HFFc6 (cell line): ENCODE measurements around the gene EYA4. TPM values are rescaled to one million over a fixed set of nuclear protein-coding genes. Genes with fewer than 3 reads are reported as not detected.
"Not testable (repeated sequence)": the region's sequence is repeated elsewhere in the genome, so short reads cannot be mapped to it uniquely, and the experiment has no call there.

Source experiments
- DNase-seq: peaks from one replicate; pipeline ENCODE4 v3.0.0-alpha.2; 2018
- H3K27ac Mint-ChIP-seq: 2 replicates; pipeline ENCODE4 v1.8.0; 2020; ENCODE audit warnings: mild to moderate bottlenecking, mixed read lengths
- H3K27me3 Mint-ChIP-seq: 2 replicates; pipeline ENCODE4 v1.8.0; 2021; ENCODE audit warnings: mild to moderate bottlenecking, moderate library complexity, mixed read lengths; ENCODE audit not compliant: insufficient read depth
- H3K36me3 Mint-ChIP-seq: 2 replicates; pipeline ENCODE4 v1.8.0; 2021; ENCODE audit warnings: low read depth, mixed read lengths
- H3K4me1 Mint-ChIP-seq: 2 replicates; pipeline ENCODE4 v1.8.0; 2020; ENCODE audit warnings: low read depth, mixed read lengths
- H3K4me3 Mint-ChIP-seq: 2 replicates; pipeline ENCODE4 v1.8.0; 2020; ENCODE audit warnings: mild to moderate bottlenecking, moderate library complexity, mixed read lengths
- H3K9me3 Mint-ChIP-seq: 2 replicates; pipeline ENCODE4 v1.8.0; 2020; ENCODE audit warnings: mild to moderate bottlenecking, mixed read lengths
- CTCF ChIP-seq: fragments of 200-600 bp; sonication (generic); IDR thresholded peaks from 2 replicates; pipeline ENCODE4 v1.5.0; 2021; ENCODE audit warnings: antibody characterized with exemption, mild to moderate bottlenecking
- total RNA-seq, 6 experiments: library from RNA; stranded (reverse); fragmentation: NEBNext Ultra II Directional; extraction: Animal tissue kit (Norgen Biotek cat#: 25700); gene quantifications; 2 replicates in 1 of 6; 3 replicates in 5 of 6; pipeline ENCODE4 v1.2.3, GENCODE V29; 2021

The EYA4 gene
- total RNA-seq, 6 experiments from 2014 or later = not detected

DNA sequence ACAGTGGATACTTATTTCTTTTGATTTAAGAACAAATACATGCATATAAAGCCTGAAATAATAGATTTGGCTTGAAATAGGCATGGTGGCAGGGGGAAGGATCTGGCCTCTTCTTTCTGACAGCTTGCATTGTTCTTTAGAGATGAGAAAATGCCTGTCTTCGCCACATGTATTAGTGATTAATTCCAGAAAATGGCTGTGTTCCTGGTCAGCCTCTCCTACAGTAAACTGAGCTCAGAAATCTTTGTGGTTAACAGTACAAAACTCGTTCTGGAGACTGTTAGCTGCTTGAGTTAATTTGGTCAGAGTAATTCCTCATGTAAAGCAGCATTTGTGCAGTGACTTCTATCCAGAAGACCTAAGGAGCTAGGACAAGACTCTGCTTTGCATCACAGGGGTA is 151.5 kb downstream of the EYA4 start:
- Mint-ChIP-seq H3K27ac (no peak overlapping the region), H3K36me3 (no peaks in the 10 kb centered on the region), H3K9me3 (no peaks in the 10 kb centered on the region; the same call in 1 of the 2 replicates), H3K4me1 (no peaks in the 10 kb centered on the region), H3K4me3 (no peak overlapping the region), H3K27me3 (peaks cover 3% of the 10 kb centered on the region)
- no peak for TF ChIP-seq CTCF
- DNase-seq = no peak

DNA sequence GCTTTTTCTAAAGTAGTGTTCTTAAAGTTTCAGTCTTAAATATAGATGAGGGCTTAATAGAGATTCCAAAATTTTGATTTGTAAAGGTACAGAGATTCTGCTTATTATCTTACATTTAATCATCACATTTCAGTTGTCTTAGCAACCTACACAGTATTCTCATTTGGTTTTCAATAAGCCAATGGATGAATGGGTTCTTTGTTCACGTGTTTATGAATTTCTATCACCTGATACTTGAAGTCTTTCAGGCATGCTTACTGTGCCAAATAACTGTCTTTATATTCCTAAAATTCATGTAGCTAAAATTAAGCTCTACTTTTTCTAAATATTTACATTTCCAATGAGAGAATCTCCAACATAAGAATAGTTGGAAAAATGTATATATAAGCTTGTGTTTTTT is 152.7 kb downstream of the EYA4 start:
- no peak for TF ChIP-seq CTCF
- Mint-ChIP-seq H3K4me3 (no peak overlapping the region), H3K27me3 (peaks cover 3% of the 10 kb centered on the region), H3K36me3 (no peaks in the 10 kb centered on the region), H3K27ac (no peak overlapping the region), H3K9me3 (no peaks in the 10 kb centered on the region; the same call in 1 of the 2 replicates), H3K4me1 (no peaks in the 10 kb centered on the region)
- no peak for DNase-seq

GRCh38 chr6:133394630-133395029 is 153.5 kb downstream of the EYA4 start:
- no peak for DNase-seq
- H3K27ac Mint-ChIP-seq = no peak overlapping the region
- H3K4me1 Mint-ChIP-seq = no peaks in the 10 kb centered on the region
- no peak overlapping the region for H3K4me3 Mint-ChIP-seq
- H3K36me3 Mint-ChIP-seq = no peaks in the 10 kb centered on the region
- peaks cover 3% of the 10 kb centered on the region for H3K27me3 Mint-ChIP-seq
- no peak for TF ChIP-seq CTCF
- H3K9me3 Mint-ChIP-seq = no peaks in the 10 kb centered on the region; the same call in 1 of the 2 replicates

DNA sequence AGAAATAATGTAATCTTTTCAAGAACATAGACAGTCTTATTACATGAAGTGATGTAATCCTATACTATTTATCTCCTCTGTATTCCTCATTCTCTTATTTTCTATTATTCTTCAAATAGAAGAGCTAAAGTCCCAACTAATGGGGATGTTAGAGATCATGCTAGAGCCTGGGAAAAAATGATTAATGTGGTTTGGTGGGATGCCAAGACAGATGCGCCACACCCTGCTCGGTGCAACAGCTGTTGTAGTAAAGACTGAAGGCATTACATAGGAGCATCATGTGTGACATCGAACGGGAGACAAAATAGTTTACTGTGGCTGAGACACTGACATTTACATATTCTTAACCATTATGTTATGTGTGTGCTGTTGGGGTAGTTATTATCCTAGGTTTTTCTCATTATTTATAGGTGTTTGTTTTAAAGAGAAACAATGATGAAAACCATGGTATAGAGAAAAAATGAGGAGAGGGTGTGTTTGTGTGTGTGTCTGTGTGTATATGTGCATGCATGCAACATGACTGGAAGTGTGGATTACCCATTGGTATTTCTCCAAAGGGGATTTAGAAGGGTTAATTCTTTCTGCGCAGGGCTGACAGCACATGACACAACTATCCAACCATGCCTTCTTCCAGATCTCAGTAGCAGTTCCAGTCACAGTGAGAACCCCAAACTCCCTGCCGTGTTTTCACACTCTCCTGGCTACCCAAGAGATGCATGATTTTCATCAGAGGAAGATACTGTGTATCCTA is 155.3 kb downstream of the EYA4 start:
- Mint-ChIP-seq H3K27ac (no peak overlapping the region), H3K4me3 (no peak overlapping the region), H3K27me3 (peaks cover 2% of the 10 kb centered on the region), H3K9me3 (no peaks in the 10 kb centered on the region; the same call in 1 of the 2 replicates), H3K4me1 (no peaks in the 10 kb centered on the region), H3K36me3 (no peaks in the 10 kb centered on the region)
- no peak for DNase-seq
- TF ChIP-seq CTCF = no peak

DNA sequence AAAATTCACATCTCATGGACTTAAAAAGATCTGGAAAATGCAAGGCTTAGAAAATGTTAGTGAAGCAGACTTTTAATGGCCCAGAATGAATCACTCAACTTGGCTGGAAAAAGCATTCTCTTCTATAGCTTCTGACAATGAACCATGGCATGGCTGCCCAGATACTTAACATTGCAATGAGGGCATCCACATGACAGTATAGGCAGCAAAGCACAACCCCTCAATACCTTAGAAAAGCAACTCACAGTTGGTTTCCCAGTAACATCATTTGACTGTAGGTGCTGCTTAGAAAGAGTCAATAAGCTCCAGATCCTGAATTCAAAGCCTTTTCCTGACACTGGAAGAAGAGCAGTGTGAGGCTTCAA is 155.8 kb downstream of the EYA4 start:
- no peak for TF ChIP-seq CTCF
- DNase-seq = no peak
- Mint-ChIP-seq H3K4me1 (no peaks in the 10 kb centered on the region), H3K9me3 (no peaks in the 10 kb centered on the region; the same call in 1 of the 2 replicates), H3K4me3 (no peak overlapping the region), H3K36me3 (no peaks in the 10 kb centered on the region), H3K27me3 (peaks cover 2% of the 10 kb centered on the region), H3K27ac (no peak overlapping the region)

GRCh38 chr6:133397601-133398000 is 156.4 kb downstream of the EYA4 start:
- H3K9me3 Mint-ChIP-seq, H3K4me3 Mint-ChIP-seq, H3K4me1 Mint-ChIP-seq, DNase-seq, H3K27ac Mint-ChIP-seq, H3K27me3 Mint-ChIP-seq, H3K36me3 Mint-ChIP-seq: not testable (repeated sequence)
